Inferior parietal cortex (tissue), 1 donor: ENCODE measurements around the gene PPOX.
A peak's percentile ranks its signal among the peaks of the same experiment; 100 is the strongest.

Experiments used
- DNase-seq: peaks from one replicate; pipeline ENCODE4 v3.0.0-alpha.2; 2016; ENCODE audit errors: extremely low spot score

Gene PPOX

GRCh38 chr1:161153176-161153575, 13.1 kb upstream of the PPOX start:
- no peak for DNase-seq

- peak; percentile 92 for DNase-seq
Measured at GRCh38 chr1:161153682-161154337, 12.4 kb upstream of the PPOX start, which contains the start of gene UFC1. TSS of gene UFC1 (plus strand) at chr1:161153978. CDS start at chr1:161153998, 20 bp downstream.

GRCh38 chr1:161157867-161158266, 8.4 kb upstream of the PPOX start:
- no peak for DNase-seq

- DNase-seq = no peak
Measured at GRCh38 chr1:161158316-161159010, 7.8 kb upstream of the PPOX start.

GRCh38 chr1:161159087-161159912, 6.9 kb upstream of the PPOX start, which contains the start of gene USP21:
TSS of gene USP21 (plus strand) at chr1:161159500. CDS start at chr1:161160641, 1,141 bp downstream.
- peak; percentile 95 for DNase-seq

GRCh38 chr1:161159913-161160243, 6.3 kb upstream of the PPOX start:
- DNase-seq = no peak

GRCh38 chr1:161160671-161161145, 5.5 kb upstream of the PPOX start:
- no peak for DNase-seq

GRCh38 chr1:161161652-161162051, 4.6 kb upstream of the PPOX start:
- no peak for DNase-seq

GRCh38 chr1:161162052-161162451, 4.2 kb upstream of the PPOX start:
- no peak for DNase-seq

GRCh38 chr1:161162806-161163205, 3.4 kb upstream of the PPOX start:
- no peak for DNase-seq

GRCh38 chr1:161163793-161164192, 2.4 kb upstream of the PPOX start:
- DNase-seq = no peak

GRCh38 chr1:161164901-161165610, 1.2 kb upstream of the PPOX start:
- DNase-seq = no peak

- no peak for DNase-seq
Measured at GRCh38 chr1:161166669-161167548, 683 bp downstream of the PPOX start.

- no peak for DNase-seq
Measured at GRCh38 chr1:161168906-161169305, 2.7 kb downstream of the PPOX start.

- no peak for DNase-seq
Measured at GRCh38 chr1:161171191-161171590, 5.0 kb downstream of the PPOX start.

- no peak for DNase-seq
Measured at GRCh38 chr1:161171696-161172095, 5.5 kb downstream of the PPOX start.

GRCh38 chr1:161172349-161172748, 6.1 kb downstream of the PPOX start:
- DNase-seq = no peak

GRCh38 chr1:161172776-161173376, 6.7 kb downstream of the PPOX start:
- DNase-seq = no peak

GRCh38 chr1:161173711-161174110, 7.5 kb downstream of the PPOX start:
- no peak for DNase-seq

GRCh38 chr1:161174911-161175310, 8.7 kb downstream of the PPOX start:
- DNase-seq = no peak
